Transverse colon (tissue), 4 donors: ENCODE data around the gene EP400. TPM values are rescaled to one million over a fixed set of nuclear protein-coding genes. Genes with fewer than 3 reads are reported as not detected.
"Not testable (repeated sequence)": the region's sequence is repeated elsewhere in the genome, so short reads cannot be mapped to it uniquely, and the experiment has no call there.

Experiments used
- DNase-seq: peaks from one replicate; pipeline ENCODE4 v3.0.0-alpha.2; 2019
- H3K27ac ChIP-seq, 4 donors: fragments of 200-600 bp; sonication (generic); 2 replicates each; pipeline ENCODE4 v1.5.1; 2016 to 2018; ENCODE audit warnings: inconsistent platforms in 4 of 4
- H3K27me3 ChIP-seq: fragments of 200-600 bp; sonication (generic); 2 replicates; pipeline ENCODE4 v1.5.1; 2017; ENCODE audit warnings: inconsistent platforms
- H3K36me3 ChIP-seq, 4 donors: fragments of 200-600 bp; sonication (generic); 2 replicates each; pipeline ENCODE4 v1.5.1; 2017 to 2019; ENCODE audit warnings: inconsistent platforms in 4 of 4
- H3K4me1 ChIP-seq, 4 donors: fragments of 200-600 bp; sonication (generic); 2 replicates each; pipeline ENCODE4 v1.5.1; 2017 to 2020; ENCODE audit warnings: inconsistent platforms in 4 of 4
- H3K4me3 ChIP-seq, 4 donors: fragments of 200-600 bp; sonication (generic); 1 replicate in 1 of 4; 2 replicates in 3 of 4; pipeline versions ENCODE4 v1.5.1 to v1.6.1; 2017 to 2019; ENCODE audit warnings: inconsistent platforms in 4 of 4
- H3K9me3 ChIP-seq, 2 donors: fragments of 200-600 bp; sonication (generic); 2 replicates each; pipeline ENCODE4 v1.5.1; 2017 to 2019; ENCODE audit warnings: inconsistent platforms in 2 of 2
- EP300 ChIP-seq: sonication (generic); formaldehyde crosslinking; IDR thresholded peaks from one replicate; pipeline ENCODE4 v1.6.1; 2017; ENCODE audit warnings: antibody characterized with exemption, low read depth
- POLR2A ChIP-seq: fragments of 450-650 bp; IDR thresholded peaks from one replicate; pipeline ENCODE4 v1.6.1; 2016; ENCODE audit warnings: antibody characterized with exemption, mild to moderate bottlenecking, moderate library complexity
- POLR2AphosphoS5 ChIP-seq, 3 donors: sonication (generic); formaldehyde crosslinking; IDR thresholded peaks; one replicate each; pipeline ENCODE4 v1.6.1; 2016; ENCODE audit warnings: antibody characterized with exemption in 3 of 3
- WGBS, 2 donors: methylation state at CpG; one replicate each; pipeline ENCODE4 v1.1.5; 2018; ENCODE audit warnings: low coverage in 1 of 2; 5-methylcytosine and 5-hydroxymethylcytosine counted together
- in situ Hi-C, 4 donors: fragments of 200-750 bp; cut with MboI; loops; one replicate each; pipeline versions ENCODE4 v1.15.0 to v1.15.1; 2017; ENCODE audit warnings: low sequenced_read_pairs in 3 of 4, low pct_ligation_motif_present in 1 of 4, low pct_unique_long_range_greater_than_20kb in 1 of 4
- intact Hi-C: fragments of 100-400 bp; cut with DNase I; formaldehyde crosslinking; loops from one replicate; pipeline ENCODE4 v1.15.1; 2023; ENCODE audit warnings: low total_unique reads
- total RNA-seq, 4 donors: library from RNA; depleted of rRNA; stranded (reverse); fragments of >200 nt; gene quantifications; one replicate each; pipeline ENCODE4 v1.1.0, GENCODE V29; 2016
- TF ChIP-seq, protein P1 (sequence below), 5 experiments: fragments of 200-600 bp in 3 of 5; fragments of 450-650 bp in 2 of 5; sonication (generic) in 3 of 5; IDR thresholded peaks; 1 replicate in 2 of 5; 2 replicates in 3 of 5; pipeline ENCODE4 v1.5.1; 2016 to 2017; ENCODE audit warnings: antibody characterized with exemption in 5 of 5, inconsistent platforms in 3 of 5, mild to moderate bottlenecking in 2 of 5, moderate library complexity in 1 of 5

The EP400 gene
- total RNA-seq, 4 donors from 2014 or later: 25.4 to 67.3 (median 37.5) TPM

DNA sequence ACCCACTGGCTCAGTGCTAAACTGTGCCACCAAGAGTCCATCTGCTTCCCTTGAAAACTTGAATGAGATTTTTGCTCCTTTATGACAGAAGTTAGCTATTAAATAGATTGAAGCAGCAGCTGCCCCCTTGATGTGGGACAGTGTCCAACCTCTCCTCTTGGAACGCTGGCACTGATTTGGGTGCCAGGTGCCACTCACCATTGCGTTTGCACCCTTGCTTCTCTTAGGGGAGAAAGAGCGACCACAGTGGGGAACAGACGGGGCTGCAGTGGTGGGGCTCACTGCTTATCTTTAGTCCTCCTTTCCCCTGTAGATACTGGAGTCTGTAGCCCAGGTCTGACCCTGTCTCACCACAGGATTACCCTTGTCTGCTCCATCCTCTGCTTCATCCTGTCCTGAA is 9.4 kb downstream of the EP400 start:
- Histone ChIP-seq H3K27me3 (no peaks in the 10 kb centered on the region), H3K36me3 (peaks cover 0 to 4% (median 0%) of the 10 kb centered on the region in 4 donors), H3K9me3 (no peaks in the 10 kb centered on the region), H3K27ac (no peak overlapping the region), H3K4me3 (no peak overlapping the region), H3K4me1 (peaks cover 0 to 31% (median 23%) of the 10 kb centered on the region in 4 donors)
- in situ Hi-C loops (no loop called here), intact Hi-C loops (no loop called here)
- TF ChIP-seq, protein P1, sequence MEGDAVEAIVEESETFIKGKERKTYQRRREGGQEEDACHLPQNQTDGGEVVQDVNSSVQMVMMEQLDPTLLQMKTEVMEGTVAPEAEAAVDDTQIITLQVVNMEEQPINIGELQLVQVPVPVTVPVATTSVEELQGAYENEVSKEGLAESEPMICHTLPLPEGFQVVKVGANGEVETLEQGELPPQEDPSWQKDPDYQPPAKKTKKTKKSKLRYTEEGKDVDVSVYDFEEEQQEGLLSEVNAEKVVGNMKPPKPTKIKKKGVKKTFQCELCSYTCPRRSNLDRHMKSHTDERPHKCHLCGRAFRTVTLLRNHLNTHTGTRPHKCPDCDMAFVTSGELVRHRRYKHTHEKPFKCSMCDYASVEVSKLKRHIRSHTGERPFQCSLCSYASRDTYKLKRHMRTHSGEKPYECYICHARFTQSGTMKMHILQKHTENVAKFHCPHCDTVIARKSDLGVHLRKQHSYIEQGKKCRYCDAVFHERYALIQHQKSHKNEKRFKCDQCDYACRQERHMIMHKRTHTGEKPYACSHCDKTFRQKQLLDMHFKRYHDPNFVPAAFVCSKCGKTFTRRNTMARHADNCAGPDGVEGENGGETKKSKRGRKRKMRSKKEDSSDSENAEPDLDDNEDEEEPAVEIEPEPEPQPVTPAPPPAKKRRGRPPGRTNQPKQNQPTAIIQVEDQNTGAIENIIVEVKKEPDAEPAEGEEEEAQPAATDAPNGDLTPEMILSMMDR (IDR thresholded peaks at IDR 0.05): no peak
- TF ChIP-seq POLR2AphosphoS5 (IDR thresholded peaks at IDR 0.05) (no peak), EP300 (no peak), POLR2A (no peak)
- 85% methylated on average over 4 of the region's 4 CpGs; no CpG with 5 or more reads in 1 of the 2 donors for WGBS, 2 donors
- no peak for DNase-seq

DNA sequence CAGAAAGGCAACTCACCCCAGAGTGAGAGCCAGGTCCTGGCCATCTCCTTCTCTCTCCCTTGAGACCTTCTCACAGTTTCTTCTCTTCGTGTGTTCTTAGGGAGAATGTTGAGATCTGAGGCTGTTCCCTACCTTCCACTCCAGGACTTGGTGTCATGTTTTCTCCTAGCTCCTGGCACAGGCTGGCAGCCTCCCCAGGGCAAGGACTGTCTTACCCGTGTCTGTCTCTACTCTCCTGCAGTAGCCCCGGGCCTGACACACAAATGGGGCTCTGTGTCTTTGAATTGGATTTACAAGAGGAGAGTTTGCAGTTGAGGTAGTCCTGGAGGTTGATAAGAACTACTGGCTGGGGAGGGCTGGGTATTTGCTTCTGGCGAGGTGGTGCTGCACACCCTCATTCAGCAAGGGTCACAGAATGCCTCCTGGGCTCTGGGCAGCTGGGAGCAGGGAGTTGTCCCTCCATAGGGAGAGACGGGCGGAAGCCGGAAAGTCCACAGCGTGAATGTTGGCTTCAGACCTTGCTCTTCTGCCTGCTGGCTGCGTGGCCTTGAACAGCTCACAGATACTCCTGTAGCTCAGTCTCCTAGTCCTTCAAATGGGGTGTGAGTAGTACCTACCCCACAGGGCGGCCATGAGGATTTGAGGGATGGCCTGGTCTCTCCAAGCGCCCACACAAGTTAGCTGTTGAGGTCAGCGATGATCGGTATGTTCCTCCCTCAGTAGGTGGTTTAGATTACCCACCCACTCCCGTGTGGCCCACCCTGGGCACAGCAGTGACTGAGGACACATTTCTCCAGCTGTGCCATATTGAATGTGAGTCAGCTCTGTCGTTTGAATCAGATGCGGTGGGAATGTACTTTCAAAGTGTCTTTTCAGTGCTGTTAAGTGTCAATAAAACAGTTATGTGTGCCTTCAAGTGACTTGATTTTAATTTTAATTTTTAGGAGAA is 10.2 kb downstream of the EP400 start:
- peaks cover 0 to 4% (median 0%) of the 10 kb centered on the region in 4 donors for H3K36me3 ChIP-seq
- no peaks in the 10 kb centered on the region for H3K9me3 ChIP-seq
- TF ChIP-seq POLR2AphosphoS5 (IDR thresholded peaks at IDR 0.05) (no peak), EP300 (no peak), POLR2A (no peak)
- TF ChIP-seq, protein P1 (IDR thresholded peaks at IDR 0.05): no peak
- DNase-seq: no peak
- no peak overlapping the region for H3K4me3 ChIP-seq
- H3K27me3 ChIP-seq: no peaks in the 10 kb centered on the region
- in situ Hi-C loops: no loop called here
- H3K27ac ChIP-seq: no peak overlapping the region
- WGBS, 2 donors: 60 to 84% methylated on average over 2 to 16 of the region's 16 CpGs
- peaks cover 0 to 34% (median 23%) of the 10 kb centered on the region in 4 donors for H3K4me1 ChIP-seq
- intact Hi-C loops: no loop called here

DNA sequence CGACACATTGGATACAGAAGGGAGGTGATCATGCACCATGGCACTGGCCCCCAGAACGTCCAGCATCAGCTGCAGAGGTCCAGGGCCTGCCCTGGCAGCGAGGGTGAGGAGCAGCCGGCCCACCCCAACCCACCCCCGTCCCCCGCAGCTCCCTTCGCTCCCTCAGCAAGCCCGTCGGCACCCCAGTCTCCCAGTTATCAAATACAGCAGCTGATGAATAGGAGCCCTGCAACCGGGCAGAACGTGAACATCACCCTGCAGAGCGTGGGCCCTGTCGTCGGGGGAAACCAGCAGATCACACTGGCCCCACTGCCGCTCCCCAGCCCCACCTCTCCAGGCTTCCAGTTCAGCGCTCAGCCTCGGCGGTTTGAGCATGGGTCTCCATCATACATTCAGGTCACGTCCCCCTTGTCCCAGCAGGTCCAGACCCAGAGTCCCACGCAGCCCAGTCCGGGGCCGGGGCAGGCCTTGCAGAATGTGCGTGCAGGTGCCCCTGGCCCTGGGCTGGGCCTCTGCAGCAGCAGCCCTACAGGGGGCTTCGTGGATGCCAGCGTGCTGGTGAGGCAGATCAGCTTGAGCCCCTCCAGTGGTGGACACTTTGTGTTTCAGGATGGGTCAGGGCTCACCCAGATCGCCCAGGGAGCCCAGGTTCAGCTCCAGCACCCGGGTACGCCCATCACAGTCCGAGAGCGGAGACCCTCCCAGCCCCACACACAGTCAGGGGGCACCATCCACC is 11.0 kb downstream of the EP400 start:
- in situ Hi-C loops, H3K36me3 ChIP-seq, intact Hi-C loops, H3K27me3 ChIP-seq, DNase-seq, H3K27ac ChIP-seq, H3K4me3 ChIP-seq, H3K9me3 ChIP-seq: not testable (repeated sequence)
- WGBS, 2 donors: 92% methylated on average over 17 of the region's 30 CpGs; no CpG with 5 or more reads in 1 of the 2 donors
- peaks cover 0 to 39% (median 22%) of the 10 kb centered on the region in 4 donors for H3K4me1 ChIP-seq

DNA sequence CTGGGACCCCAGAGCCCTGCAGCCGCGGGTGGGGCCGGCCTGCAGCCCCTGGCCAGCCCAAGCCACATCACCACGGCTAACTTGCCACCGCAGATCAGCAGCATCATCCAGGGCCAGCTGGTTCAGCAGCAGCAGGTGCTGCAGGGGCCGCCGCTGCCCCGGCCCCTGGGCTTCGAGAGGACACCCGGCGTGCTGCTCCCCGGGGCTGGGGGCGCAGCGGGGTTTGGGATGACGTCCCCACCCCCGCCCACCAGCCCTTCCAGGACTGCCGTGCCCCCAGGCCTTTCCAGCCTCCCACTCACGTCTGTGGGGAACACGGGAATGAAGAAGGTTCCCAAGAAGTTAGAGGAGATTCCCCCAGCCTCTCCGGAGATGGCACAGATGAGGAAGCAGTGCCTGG is 11.6 kb downstream of the EP400 start:
- H3K9me3 ChIP-seq, H3K36me3 ChIP-seq, intact Hi-C loops, H3K27me3 ChIP-seq, DNase-seq, H3K4me3 ChIP-seq, H3K27ac ChIP-seq, in situ Hi-C loops: not testable (repeated sequence)
- peaks cover 0 to 33% (median 17%) of the 10 kb centered on the region in 4 donors for H3K4me1 ChIP-seq
- WGBS, 2 donors: 86% methylated on average over 1 of the region's 20 CpGs; no CpG with 5 or more reads in 1 of the 2 donors

DNA sequence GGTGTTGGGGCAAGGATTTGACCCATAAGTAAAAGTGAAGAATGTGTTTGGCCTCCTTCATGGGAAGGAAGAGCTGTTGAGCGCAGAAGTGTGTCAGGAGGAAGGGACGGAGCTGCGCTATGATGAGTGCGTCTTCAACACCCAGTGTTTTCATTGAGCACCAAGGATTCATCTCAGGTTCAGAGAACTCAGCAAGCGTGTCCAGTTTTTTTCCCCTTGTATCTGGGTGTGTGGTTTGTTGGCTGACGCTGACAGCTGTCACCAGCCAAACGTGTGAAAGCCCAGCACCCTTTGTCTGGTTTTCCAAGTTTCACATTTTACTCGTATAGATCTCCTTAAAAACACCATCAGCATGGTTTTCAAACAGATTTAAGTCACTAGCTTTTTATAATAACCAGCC is 12.3 kb downstream of the EP400 start:
- Histone ChIP-seq H3K27me3 (no peaks in the 10 kb centered on the region), H3K4me1 (peaks cover 0 to 26% (median 14%) of the 10 kb centered on the region in 4 donors), H3K36me3 (peaks cover 0 to 4% (median 0%) of the 10 kb centered on the region in 4 donors), H3K27ac (no peak overlapping the region), H3K9me3 (no peaks in the 10 kb centered on the region), H3K4me3 (no peak overlapping the region)
- in situ Hi-C loops: no loop called here
- TF ChIP-seq EP300: no peak
- TF ChIP-seq POLR2AphosphoS5 (IDR thresholded peaks at IDR 0.05): no peak
- TF ChIP-seq, protein P1 (IDR thresholded peaks at IDR 0.05): no peak
- TF ChIP-seq POLR2A: no peak
- WGBS, 2 donors: 86 to 92% methylated on average over 8 of the region's 8 CpGs
- no peak for DNase-seq
- intact Hi-C loops: no loop called here
